ENCODE results near the gene TMEM132D.

The TMEM132D gene

DNA sequence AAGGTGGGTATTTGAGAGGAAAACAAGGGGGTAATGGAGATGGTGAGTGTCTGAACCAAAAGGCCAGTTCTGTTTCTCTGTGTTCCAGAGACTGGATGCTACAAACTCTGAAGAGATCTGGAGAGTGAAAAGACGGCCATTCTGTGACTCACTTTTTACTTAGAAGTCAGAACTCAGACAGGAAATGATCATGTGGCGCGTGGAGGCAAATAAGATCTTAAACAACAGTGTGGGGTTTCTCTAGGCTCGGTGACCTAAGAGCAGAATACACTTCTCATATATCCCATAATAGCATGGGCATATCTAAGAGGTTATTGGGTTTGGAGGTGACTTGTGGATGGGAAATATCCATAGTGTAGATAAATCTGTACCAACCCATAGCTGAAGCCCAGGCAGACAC is 463.5 kb downstream of the TMEM132D start:
- H3K4me3 ChIP-seq (ENCODE audit: insufficient read depth in 1 of 2, low read depth in 1 of 2, low read length in 2 of 2): no peak overlapping the region
- peaks cover 24% of the 10 kb centered on the region for H3K9me3 ChIP-seq (ENCODE audit: control insufficient read depth, low read length)
- H3K27me3 ChIP-seq (ENCODE audit: control insufficient read depth in 1 of 2, insufficient read depth in 1 of 2, low read length in 2 of 2): no peaks in the 10 kb centered on the region
- no peak overlapping the region for H3K23ac ChIP-seq (ENCODE audit: low read length in 2 of 2)
- WGBS: 0% methylated on average over 1 of the region's 4 CpGs
- H2AK5ac ChIP-seq (ENCODE audit: low read length, severe bottlenecking): no peak overlapping the region
- H3K79me1 ChIP-seq (replicated peaks; ENCODE audit: low read length, poor library complexity, severe bottlenecking): no peaks in the 10 kb centered on the region
- H2BK12ac ChIP-seq (ENCODE audit: low read length in 2 of 2): no peak overlapping the region
- H3K14ac ChIP-seq (ENCODE audit: low read length in 2 of 2): no peak overlapping the region
- no peak overlapping the region for H3K4ac ChIP-seq (ENCODE audit: low read depth in 1 of 2, low read length in 2 of 2)
- H3K36me3 ChIP-seq (ENCODE audit: control insufficient read depth in 1 of 2, insufficient read depth in 2 of 2, low read depth in 1 of 2, low read length in 2 of 2): no peaks in the 10 kb centered on the region
- no peak overlapping the region for H3K9ac ChIP-seq (ENCODE audit: low read length)
- no peaks in the 10 kb centered on the region for H3K4me1 ChIP-seq (ENCODE audit: control insufficient read depth, insufficient read depth, low read depth, low read length)
- no peak overlapping the region for H2BK5ac ChIP-seq (ENCODE audit: low read depth, low read length, poor library complexity, severe bottlenecking)
- H3K4me2 ChIP-seq (ENCODE audit: low read length, poor library complexity, severe bottlenecking): no peak overlapping the region
- H4K91ac ChIP-seq (ENCODE audit: low read length): no peak overlapping the region
- no peak overlapping the region for H2BK120ac ChIP-seq (ENCODE audit: low read depth, low read length)
- H2BK15ac ChIP-seq (ENCODE audit: low read depth, poor library complexity, severe bottlenecking): no peak overlapping the region
- no peak overlapping the region for H3K27ac ChIP-seq (ENCODE audit: low read length, poor library complexity, severe bottlenecking)
- H2AFZ ChIP-seq (ENCODE audit: low read depth, low read length): no peak overlapping the region
- no peak overlapping the region for H4K8ac ChIP-seq (ENCODE audit: low read length)
- DNase-seq: no peak
- H3K18ac ChIP-seq (ENCODE audit: low read depth in 1 of 2, low read length in 2 of 2): no peak overlapping the region

- no peak overlapping the region for H2BK5ac ChIP-seq (ENCODE audit: low read depth, low read length, poor library complexity, severe bottlenecking)
- no peak overlapping the region for H3K14ac ChIP-seq (ENCODE audit: low read length in 2 of 2)
- no peak overlapping the region for H4K8ac ChIP-seq (ENCODE audit: low read length)
- peaks cover 37% of the 10 kb centered on the region for H3K9me3 ChIP-seq (ENCODE audit: control insufficient read depth, low read length)
- no peaks in the 10 kb centered on the region for H3K36me3 ChIP-seq (ENCODE audit: control insufficient read depth in 1 of 2, insufficient read depth in 2 of 2, low read depth in 1 of 2, low read length in 2 of 2)
- no peak overlapping the region for H3K23ac ChIP-seq (ENCODE audit: low read length in 2 of 2)
- H3K79me1 ChIP-seq (replicated peaks; ENCODE audit: low read length, poor library complexity, severe bottlenecking): no peaks in the 10 kb centered on the region
- H4K91ac ChIP-seq (ENCODE audit: low read length): no peak overlapping the region
- H3K27ac ChIP-seq (ENCODE audit: low read length, poor library complexity, severe bottlenecking): no peak overlapping the region
- H2AFZ ChIP-seq (ENCODE audit: low read depth, low read length): no peak overlapping the region
- DNase-seq: no peak
- H3K27me3 ChIP-seq (ENCODE audit: control insufficient read depth in 1 of 2, insufficient read depth in 1 of 2, low read length in 2 of 2): no peaks in the 10 kb centered on the region
- no peak overlapping the region for H2AK5ac ChIP-seq (ENCODE audit: low read length, severe bottlenecking)
- no peak overlapping the region for H2BK12ac ChIP-seq (ENCODE audit: low read length in 2 of 2)
- no peak overlapping the region for H3K18ac ChIP-seq (ENCODE audit: low read depth in 1 of 2, low read length in 2 of 2)
- H3K4me3 ChIP-seq (ENCODE audit: insufficient read depth in 1 of 2, low read depth in 1 of 2, low read length in 2 of 2): no peak overlapping the region
- H2BK120ac ChIP-seq (ENCODE audit: low read depth, low read length): no peak overlapping the region
- 94% methylated on average over 3 of the region's 3 CpGs for WGBS
- no peak overlapping the region for H3K4ac ChIP-seq (ENCODE audit: low read depth in 1 of 2, low read length in 2 of 2)
- H2BK15ac ChIP-seq (ENCODE audit: low read depth, poor library complexity, severe bottlenecking): no peak overlapping the region
- no peaks in the 10 kb centered on the region for H3K4me1 ChIP-seq (ENCODE audit: control insufficient read depth, insufficient read depth, low read depth, low read length)
- no peak overlapping the region for H3K4me2 ChIP-seq (ENCODE audit: low read length, poor library complexity, severe bottlenecking)
- H3K9ac ChIP-seq (ENCODE audit: low read length): no peak overlapping the region
Observed at GRCh38 chr12:129434790-129435189, 469.0 kb downstream of the TMEM132D start.

DNA sequence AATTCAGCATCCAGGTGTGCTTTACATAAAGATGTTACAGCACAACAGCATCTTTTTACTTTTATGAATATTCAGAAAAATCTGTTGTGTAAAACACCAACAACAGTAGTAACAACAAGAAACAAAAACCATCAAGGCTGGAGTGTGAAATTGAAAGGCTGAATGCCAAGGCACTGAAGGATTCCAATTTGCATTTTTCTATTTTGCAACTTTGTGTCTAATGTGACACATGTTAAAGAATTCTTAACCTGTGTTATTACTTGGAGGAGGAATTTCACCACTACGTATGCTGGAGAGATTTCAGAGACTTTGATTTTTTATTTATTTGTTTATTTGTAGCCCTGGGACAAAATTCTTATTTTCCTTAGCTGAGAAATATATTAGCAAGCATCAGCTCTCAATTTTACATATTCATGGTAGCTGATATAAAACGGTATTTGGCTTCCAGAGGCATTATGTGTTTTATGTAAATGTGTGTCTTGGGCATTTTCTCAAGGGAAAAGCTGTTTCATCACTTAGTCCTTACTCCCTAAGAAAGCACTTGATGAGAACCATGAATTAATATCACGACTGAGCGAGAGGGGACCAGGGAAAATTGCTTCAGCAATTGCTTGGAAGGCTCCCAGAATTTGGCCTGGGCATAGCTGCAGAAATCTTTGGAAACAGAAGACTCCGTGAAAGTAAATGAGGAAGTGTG is 475.4 kb downstream of the TMEM132D start:
- Histone ChIP-seq H4K8ac (ENCODE audit: low read length) (no peak overlapping the region), H3K14ac (ENCODE audit: low read length in 2 of 2) (no peak overlapping the region), H4K91ac (ENCODE audit: low read length) (no peak overlapping the region), H2BK12ac (ENCODE audit: low read length in 2 of 2) (no peak overlapping the region), H3K23ac (ENCODE audit: low read length in 2 of 2) (no peak overlapping the region), H2BK120ac (ENCODE audit: low read depth, low read length) (no peak overlapping the region), H3K18ac (ENCODE audit: low read depth in 1 of 2, low read length in 2 of 2) (no peak overlapping the region), H3K4ac (ENCODE audit: low read depth in 1 of 2, low read length in 2 of 2) (no peak overlapping the region), H3K79me1 (replicated peaks; ENCODE audit: low read length, poor library complexity, severe bottlenecking) (no peaks in the 10 kb centered on the region), H3K4me1 (ENCODE audit: control insufficient read depth, insufficient read depth, low read depth, low read length) (no peaks in the 10 kb centered on the region), H3K4me3 (ENCODE audit: insufficient read depth in 1 of 2, low read depth in 1 of 2, low read length in 2 of 2) (no peak overlapping the region), H3K27ac (ENCODE audit: low read length, poor library complexity, severe bottlenecking) (no peak overlapping the region), H2BK15ac (ENCODE audit: low read depth, poor library complexity, severe bottlenecking) (no peak overlapping the region), H3K36me3 (ENCODE audit: control insufficient read depth in 1 of 2, insufficient read depth in 2 of 2, low read depth in 1 of 2, low read length in 2 of 2) (no peaks in the 10 kb centered on the region), H2AFZ (ENCODE audit: low read depth, low read length) (no peak overlapping the region), H3K4me2 (ENCODE audit: low read length, poor library complexity, severe bottlenecking) (no peak overlapping the region), H2BK5ac (ENCODE audit: low read depth, low read length, poor library complexity, severe bottlenecking) (no peak overlapping the region), H3K9ac (ENCODE audit: low read length) (no peak overlapping the region), H3K27me3 (ENCODE audit: control insufficient read depth in 1 of 2, insufficient read depth in 1 of 2, low read length in 2 of 2) (no peaks in the 10 kb centered on the region), H2AK5ac (ENCODE audit: low read length, severe bottlenecking) (no peak overlapping the region), H3K9me3 (ENCODE audit: control insufficient read depth, low read length) (peaks cover 19% of the 10 kb centered on the region)
- WGBS: 60% methylated on average over 3 of the region's 5 CpGs
- no peak for DNase-seq

- H4K91ac ChIP-seq (ENCODE audit: low read length): no peak overlapping the region
- H3K23ac ChIP-seq (ENCODE audit: low read length in 2 of 2): no peak overlapping the region
- H3K36me3 ChIP-seq (ENCODE audit: control insufficient read depth in 1 of 2, insufficient read depth in 2 of 2, low read depth in 1 of 2, low read length in 2 of 2): no peaks in the 10 kb centered on the region
- H3K79me1 ChIP-seq (replicated peaks; ENCODE audit: low read length, poor library complexity, severe bottlenecking): no peaks in the 10 kb centered on the region
- H2BK12ac ChIP-seq (ENCODE audit: low read length in 2 of 2): no peak overlapping the region
- H2AK5ac ChIP-seq (ENCODE audit: low read length, severe bottlenecking): no peak overlapping the region
- H3K9me3 ChIP-seq (ENCODE audit: control insufficient read depth, low read length): peaks cover 20% of the 10 kb centered on the region
- no peak overlapping the region for H3K27ac ChIP-seq (ENCODE audit: low read length, poor library complexity, severe bottlenecking)
- no peak overlapping the region for H3K9ac ChIP-seq (ENCODE audit: low read length)
- H4K8ac ChIP-seq (ENCODE audit: low read length): no peak overlapping the region
- no peak for DNase-seq
- H3K4me2 ChIP-seq (ENCODE audit: low read length, poor library complexity, severe bottlenecking): no peak overlapping the region
- H3K27me3 ChIP-seq (ENCODE audit: control insufficient read depth in 1 of 2, insufficient read depth in 1 of 2, low read length in 2 of 2): no peaks in the 10 kb centered on the region
- no peak overlapping the region for H3K4ac ChIP-seq (ENCODE audit: low read depth in 1 of 2, low read length in 2 of 2)
- 75% methylated on average over 4 of the region's 4 CpGs for WGBS
- H3K14ac ChIP-seq (ENCODE audit: low read length in 2 of 2): no peak overlapping the region
- H2BK5ac ChIP-seq (ENCODE audit: low read depth, low read length, poor library complexity, severe bottlenecking): no peak overlapping the region
- no peak overlapping the region for H2AFZ ChIP-seq (ENCODE audit: low read depth, low read length)
- H3K4me1 ChIP-seq (ENCODE audit: control insufficient read depth, insufficient read depth, low read depth, low read length): peaks cover 2% of the 10 kb centered on the region
- H2BK15ac ChIP-seq (ENCODE audit: low read depth, poor library complexity, severe bottlenecking): no peak overlapping the region
- no peak overlapping the region for H3K4me3 ChIP-seq (ENCODE audit: insufficient read depth in 1 of 2, low read depth in 1 of 2, low read length in 2 of 2)
- H2BK120ac ChIP-seq (ENCODE audit: low read depth, low read length): no peak overlapping the region
- no peak overlapping the region for H3K18ac ChIP-seq (ENCODE audit: low read depth in 1 of 2, low read length in 2 of 2)
Observed at GRCh38 chr12:129423041-129423580, 480.7 kb downstream of the TMEM132D start.

Measured in mesenchymal stem cell (in vitro differentiated cells and primary cell).